Colon (tissue), 2 donors: ENCODE measurements around the gene BNIPL.

Experiments
- FAIRE-seq: peaks from 2 replicates; lab custom pipeline; 2012; peaks lifted over from hg19 to GRCh38; lab: Jason Lieb, UNC
- donor health status: control.
- donor health status: control.

Gene BNIPL

DNA sequence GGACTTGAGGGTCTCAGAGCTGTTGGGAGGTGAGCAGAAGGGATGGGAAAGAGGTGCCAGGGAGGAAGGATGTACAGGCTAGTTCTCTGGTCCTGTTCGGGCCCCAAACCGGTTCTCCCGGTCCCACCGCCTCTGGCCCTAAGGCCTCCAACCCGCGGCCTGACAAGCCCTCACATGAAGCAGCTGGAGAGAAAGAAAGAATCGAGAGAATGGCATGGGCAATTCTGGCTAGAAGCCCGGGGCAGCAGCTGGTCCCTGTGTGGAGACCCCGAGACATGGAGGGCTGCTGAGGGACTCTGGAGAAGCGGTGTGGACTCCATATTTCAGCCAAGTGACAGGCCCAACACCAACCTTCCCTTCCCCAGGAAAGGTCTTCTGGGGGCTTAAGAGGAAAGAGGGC is 22.3 kb downstream of the BNIPL start:
- no peak for FAIRE-seq

DNA sequence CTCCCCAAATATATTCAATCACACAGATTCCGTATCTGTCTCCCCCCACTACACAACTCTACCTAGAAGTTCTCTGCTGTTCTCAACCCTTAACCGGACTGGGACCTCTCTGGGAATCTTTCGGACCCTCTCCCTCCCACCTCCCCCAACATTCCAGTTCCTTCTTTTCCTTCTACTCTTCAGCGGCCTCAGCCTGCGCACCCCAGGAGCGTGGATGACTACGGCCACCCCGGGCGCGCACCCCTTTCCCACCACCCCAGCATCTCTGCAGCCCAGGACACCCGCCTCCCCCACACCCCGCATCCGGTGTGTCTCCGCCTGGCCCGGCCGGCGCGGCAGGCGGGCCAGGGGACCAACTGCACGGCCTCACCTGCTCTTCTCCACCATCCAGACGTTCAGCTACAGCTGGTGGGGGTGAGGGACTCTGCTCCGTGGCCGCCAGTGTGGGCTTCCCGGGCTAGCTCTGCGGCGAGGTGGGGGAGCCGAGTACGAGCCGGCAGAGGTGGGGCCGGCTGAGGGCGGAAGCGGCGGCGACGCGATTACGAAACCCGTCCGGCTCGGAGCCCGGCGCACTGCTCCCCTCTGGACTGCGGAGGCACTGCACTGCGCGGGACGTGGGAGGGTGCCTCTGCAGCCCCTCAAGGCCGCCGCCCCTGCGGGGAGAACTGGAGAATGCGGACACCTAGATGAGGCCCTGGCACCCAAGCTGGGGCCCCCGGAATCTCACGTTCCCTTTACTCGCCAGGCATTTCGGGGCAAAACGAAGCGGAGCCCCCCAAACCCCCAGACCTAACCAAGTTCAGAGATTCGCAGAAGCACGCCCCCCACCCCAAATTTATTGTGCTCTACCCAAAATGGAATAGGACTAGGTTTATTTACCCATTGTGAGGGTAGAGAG is 23.0 kb downstream of the BNIPL start, which contains the start of gene CDC42SE1:
CDC42SE1 (minus strand) TSS at position 514 of the 898 bp plus-strand sequence. CDS start 3,892 bp downstream, outside the sequence.
- FAIRE-seq: no peak

- FAIRE-seq: no peak
Observed at GRCh38 chr1:151060007-151060656, 23.7 kb downstream of the BNIPL start, which contains the start of gene MLLT11. Gene MLLT11, plus strand, starts transcription at chr1:151060397. Its CDS starts 6,828 bp downstream, at chr1:151067225.

DNA sequence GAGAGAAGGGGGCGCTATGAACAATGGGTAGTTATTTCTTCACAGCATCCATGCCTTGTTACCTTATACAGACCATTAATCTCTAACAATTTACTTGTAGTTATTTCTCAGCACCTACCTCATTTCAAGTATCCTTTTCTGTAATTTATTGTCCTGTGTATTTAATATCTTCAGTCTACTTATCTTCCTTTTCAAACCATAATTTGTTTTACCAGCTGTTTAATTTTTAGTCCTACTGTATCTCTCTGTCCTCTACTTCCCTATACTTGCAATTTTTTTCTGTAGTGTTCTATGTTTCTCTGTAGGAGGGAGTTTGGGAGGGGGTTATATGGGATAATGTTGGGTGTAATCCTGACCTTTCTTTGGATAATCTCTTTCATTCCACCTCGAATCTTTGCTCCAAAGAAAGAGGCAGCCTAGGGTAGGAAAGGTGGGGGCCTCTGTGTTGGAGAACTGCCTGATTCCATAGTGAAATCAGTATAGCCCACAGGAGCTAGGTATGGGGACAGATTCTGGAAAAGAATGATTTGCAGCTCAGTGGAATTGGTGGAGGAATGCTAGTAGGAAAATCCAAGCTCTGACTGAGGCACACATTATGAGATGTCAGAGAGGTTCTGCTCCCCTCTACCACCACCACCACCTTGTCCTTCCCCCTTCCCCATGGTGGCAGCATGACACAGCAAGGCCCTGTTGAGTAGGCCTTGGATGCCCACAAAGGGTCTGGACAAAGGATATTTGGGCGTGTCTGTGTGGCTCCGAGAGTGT is 24.5 kb downstream of the BNIPL start:
- FAIRE-seq: no peak

GRCh38 chr1:151061704-151062103 is 25.3 kb downstream of the BNIPL start:
- FAIRE-seq: no peak

DNA sequence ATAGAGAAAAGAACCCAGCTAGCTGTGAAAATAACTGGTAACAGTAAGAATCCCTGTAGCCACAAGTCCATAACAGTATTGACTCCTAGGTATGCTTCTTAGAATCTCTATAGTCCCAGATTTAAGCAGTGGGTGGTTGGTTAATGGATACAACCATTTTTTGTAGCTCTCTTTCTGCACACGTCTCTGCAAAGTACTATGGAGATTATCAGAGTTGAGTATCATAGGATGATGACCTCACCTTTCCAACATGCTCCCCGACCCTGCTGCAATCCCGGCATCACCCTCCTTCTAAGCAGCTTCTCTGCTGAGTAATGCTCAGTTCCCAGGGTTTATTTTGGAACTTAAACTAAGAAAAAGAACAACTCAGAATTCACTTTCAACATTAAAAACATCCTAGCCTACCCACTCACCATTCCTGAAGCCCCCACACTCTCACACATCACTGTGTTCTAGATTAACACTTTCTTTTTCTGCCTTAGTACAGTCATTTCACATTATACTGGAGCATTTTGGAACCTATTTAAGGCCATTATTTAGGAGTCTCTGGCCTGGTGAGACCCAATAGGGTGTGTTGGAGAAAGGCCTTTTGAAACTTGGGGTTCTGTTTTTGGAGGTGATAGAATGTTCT is 26.5 kb downstream of the BNIPL start:
- no peak for FAIRE-seq

- no peak for FAIRE-seq
Observed at GRCh38 chr1:151065089-151065645, 28.8 kb downstream of the BNIPL start.

GRCh38 chr1:151067185-151067584 is 30.8 kb downstream of the BNIPL start:
- FAIRE-seq: no peak

- no peak for FAIRE-seq
Observed at GRCh38 chr1:151069103-151069486, 32.7 kb downstream of the BNIPL start.

DNA sequence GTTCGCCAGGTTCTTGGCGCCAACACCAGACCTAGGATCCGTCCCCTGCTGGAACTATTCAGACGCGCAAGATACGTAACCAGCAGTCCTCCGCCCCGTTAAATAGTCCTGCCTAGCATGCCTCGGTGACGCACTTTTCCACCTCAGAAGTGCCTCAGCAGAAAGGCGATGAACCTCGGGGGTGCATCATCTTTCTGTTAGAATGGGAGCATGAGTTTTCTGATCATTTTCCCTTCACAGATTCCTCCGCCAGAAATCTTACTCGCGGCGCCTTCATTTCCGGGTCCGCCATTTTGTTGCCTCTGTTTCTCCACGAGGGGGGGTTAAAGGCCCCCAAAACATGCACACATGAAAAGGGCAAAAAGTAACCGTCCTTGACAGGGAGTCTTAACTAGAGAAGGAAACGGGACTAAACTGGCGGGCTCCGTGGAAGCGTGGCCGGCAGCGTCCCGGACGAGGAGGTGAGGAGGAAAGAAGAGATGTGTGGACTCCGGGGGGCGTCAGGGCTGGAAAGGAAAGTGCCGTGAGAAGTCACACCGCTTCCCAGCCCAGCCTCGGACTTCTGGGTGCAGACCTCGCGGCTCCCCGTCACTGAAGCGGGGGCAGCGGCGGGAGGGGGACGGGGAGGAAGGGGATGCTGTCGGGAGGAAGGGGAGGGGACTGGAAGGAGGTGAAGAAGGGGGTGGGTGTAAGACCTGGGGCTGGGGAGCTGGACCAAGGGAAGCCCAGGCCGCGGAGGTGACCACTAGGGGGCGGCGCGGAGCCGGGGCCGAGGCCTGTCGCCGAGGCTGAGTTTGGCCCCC is 34.3 kb downstream of the BNIPL start, which contains the start of gene GABPB2:
GABPB2 (plus strand) TSS at position 288 of the 803 bp plus-strand sequence. CDS start 17,429 bp downstream, outside the sequence.
- no peak for FAIRE-seq

- FAIRE-seq: no peak
Observed at GRCh38 chr1:151072224-151072623, 35.8 kb downstream of the BNIPL start.

- FAIRE-seq: no peak
Observed at GRCh38 chr1:151085953-151086559, 49.7 kb downstream of the BNIPL start.
